GM19452 (cell line): ENCODE data around the gene NTHL1.

Experiments
- ATAC-seq: cut with Tn5 transposase; IDR thresholded peaks from one replicate; pipeline ENCODE4 v1.9.1; 2021; ENCODE audit not compliant: unreplicated experiment

Gene NTHL1

DNA sequence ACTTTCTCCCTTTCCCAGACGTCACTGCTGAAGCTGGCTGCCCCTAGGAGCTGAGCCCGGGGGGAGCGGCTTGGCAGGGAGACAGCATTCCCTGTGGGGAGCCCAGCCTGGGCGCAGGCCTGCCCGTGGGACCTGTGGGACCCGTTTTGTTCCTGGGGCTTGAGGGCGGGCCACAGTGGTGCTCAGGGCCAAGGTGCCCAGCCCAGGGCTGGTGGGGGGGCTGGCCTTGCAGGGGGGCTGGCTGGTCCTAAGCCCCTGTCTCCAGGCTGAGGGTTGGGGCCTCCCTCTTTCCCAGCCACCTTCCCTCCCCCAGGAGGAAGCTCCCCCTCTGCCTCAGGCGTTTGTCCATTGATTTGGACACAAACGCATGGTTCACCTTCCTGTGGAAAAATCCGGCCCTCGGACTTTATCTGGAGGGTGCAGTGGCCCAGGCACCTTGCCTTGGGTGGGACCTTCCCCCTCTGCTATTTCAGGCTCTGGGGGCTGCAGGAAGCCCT, 16.5 kb downstream of the NTHL1 start:
- ATAC-seq: no peak

GRCh38 chr16:2030036-2030435, 17.6 kb downstream of the NTHL1 start:
- no peak for ATAC-seq

DNA sequence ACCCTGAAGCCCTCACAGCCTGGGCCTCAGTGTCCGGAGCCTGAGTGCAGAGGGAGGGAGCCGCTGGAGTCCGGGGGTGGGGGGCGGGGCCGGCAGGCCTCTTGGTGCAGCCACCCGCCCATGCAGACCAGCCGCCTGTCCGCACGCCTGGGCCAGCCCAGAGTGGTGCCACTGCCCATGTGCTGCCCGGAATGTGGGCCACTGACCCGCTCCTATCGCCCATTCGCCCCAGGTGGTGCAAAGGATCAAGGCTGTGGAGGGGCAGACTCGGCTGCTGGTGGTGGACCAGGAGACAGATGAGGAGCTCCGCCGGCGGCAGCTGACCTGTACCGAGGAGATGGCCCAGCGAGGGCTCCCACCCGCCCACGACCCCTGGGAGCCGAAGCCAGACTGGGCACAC, 18.3 kb downstream of the NTHL1 start:
- ATAC-seq: no peak

DNA sequence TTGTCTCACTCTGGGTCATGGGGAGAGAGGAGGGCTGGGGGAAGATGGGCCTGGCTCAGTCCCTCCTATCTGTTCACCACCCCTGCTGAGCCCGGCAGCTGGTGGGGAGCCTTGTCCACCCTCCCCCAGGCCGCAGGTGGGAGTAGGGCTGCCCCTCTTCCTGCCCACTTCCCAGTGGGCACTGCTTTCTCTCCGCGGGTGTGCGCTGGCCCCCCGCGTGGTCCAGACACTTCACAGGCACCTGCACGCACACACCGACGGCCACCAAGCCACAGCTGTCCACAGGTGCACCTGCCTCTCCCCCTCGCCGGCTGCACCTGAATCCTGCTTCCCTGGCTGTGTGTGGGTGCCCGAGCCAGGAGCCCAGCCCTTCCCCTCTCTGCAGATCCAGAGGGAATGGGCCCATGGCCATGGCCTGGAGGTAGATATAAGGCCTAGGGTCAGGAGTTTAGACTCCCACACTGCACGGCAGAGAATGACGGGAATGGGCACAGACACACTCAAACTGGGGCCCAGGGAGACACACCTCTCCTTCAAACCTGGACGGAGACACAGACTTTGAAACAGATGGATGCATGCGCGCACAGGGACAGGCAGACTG, 18.9 kb downstream of the NTHL1 start:
- ATAC-seq: no peak

GRCh38 chr16:2028146-2028545, 19.5 kb downstream of the NTHL1 start:
- no peak for ATAC-seq

GRCh38 chr16:2027024-2028010, 20.3 kb downstream of the NTHL1 start:
- ATAC-seq: no peak

DNA sequence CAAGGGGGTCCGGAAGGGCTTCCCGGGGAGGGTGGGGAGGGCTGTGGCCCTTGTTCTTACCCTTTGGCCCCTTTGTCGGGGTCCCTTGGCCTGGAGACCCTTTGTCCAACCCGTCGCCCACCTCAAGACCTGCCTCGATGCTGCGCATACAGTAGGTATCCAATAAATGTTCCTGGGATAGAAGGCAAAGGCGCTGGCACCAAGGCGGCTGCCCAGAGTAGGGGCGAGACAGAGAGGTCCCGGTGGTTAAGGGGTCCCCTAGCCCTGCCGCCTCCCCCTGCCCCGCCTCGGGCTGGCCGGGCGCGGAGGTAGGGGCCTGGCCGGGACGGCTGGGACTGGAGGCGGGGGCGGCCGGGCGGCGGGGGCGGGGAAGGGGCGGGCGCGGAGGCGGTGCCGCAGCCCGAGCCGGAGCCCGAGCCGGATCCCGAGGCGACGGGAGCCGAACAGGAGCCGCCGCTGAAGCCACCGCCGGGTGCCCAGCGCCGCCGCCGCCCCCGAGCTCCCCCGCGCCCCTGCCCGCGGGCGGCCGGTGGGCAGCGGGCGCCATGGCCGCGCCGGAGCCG, 21.1 kb downstream of the NTHL1 start, which contains the start of gene NHERF2:
TSS of gene NHERF2 (plus strand) at position 442 of the 563 bp plus-strand sequence. CDS start at position 546, 104 bp downstream.
- no peak for ATAC-seq

DNA sequence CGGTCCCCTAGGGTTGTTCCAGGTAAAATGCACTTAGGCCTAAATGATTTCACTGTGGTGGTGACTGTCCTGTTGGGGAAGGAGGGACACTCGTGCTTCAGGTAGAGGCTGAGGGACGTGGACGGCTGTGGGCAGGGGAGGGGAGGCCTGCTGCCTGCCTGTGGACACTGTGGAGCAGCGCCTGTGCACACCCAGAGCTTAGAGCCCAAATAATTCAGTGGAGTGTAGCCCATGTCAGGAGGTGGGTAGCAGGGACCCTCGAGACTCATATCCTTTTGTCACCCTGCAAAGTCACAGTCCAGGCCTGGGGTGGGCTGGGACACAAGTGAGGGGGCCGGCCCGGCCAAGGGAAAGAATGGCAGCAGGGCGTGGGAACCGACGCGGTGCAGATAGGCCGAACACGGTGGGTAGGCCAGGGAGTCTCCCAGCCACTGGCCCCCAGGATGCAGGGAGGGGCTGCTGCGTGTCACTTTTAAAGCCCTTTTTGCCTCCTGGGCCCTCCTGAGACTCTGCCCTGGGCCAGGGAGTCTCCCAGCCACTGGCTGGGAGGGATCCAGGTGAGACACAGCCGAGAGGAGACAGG, 21.7 kb downstream of the NTHL1 start:
- ATAC-seq: no peak

GRCh38 chr16:2025251-2025650, 22.4 kb downstream of the NTHL1 start:
- ATAC-seq: no peak

GRCh38 chr16:2024032-2024420, 23.6 kb downstream of the NTHL1 start:
- ATAC-seq: no peak

DNA sequence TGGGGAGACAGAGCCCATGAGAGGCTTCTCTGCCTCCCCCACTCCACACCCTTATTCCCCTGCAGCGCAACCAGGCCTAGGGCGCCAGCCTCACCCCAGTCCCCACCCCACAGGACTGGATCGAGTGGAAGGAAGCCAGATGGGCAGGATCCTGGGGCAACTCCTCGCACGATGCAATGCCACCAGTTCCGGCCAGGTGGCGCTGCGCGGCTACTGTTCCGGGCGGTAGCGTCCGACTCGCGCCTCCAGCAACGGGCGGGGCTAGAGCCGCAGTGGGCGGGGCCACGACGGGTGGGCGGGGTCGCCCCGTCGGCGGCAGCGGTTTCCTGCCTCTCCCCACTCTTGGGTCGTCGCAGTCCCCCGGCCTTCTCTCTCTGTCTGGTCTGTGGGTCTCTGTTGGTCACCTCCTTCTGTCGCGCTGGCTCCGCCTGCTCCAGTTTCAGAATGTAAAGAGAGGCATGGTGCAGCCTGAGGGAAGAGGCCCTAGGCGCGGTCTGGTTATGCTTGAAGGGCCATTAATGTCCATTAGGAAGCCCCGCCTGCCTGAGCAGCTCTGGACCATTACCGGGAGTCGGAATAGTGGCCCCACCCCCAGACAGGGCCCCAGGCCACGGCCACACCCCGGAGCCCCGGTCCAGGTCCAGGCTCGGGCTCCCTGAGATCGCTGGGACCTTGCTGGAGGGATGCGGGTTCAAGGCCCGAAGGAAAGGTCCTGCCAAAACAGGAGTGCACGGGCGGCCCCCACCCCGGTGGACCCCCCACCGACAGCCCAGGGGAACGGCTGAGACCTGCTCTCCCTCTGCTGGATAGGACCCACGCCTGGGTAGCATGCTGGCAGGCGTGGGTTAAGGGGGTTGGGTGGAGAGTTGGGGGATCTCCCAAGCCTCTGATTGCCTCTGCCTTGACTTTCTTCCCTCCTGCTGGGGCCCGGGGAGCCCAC, 24.3 kb downstream of the NTHL1 start:
- peak; percentile 76 for ATAC-seq

GRCh38 chr16:2022723-2023091, 24.9 kb downstream of the NTHL1 start:
- peak; percentile 12 for ATAC-seq

GRCh38 chr16:2019921-2020831, 27.5 kb downstream of the NTHL1 start:
- no peak for ATAC-seq

DNA sequence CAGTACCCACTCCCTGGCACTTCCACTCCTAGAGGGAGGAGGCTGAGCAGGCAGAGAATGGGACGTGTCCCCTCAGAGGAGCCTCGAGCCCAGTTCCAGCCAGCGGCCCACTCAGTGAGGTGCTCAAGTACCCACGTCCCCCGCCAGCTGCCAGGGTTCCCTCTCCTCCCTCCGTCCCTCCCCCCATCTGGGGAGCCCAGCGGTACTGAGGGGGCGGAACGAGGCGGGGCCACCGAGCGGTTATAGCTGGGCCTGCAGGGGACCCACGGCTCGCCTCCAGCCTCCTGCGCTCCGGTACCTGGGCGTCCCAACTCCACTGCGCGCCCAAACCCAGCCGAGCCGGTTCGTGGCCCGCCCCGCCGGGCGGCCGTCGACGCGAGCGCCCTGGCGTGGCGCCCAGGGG, 28.1 kb downstream of the NTHL1 start, which contains the start of gene NPW:
TSS of gene NPW (plus strand) at position 268 of the 403 bp plus-strand sequence.
- ATAC-seq: no peak

- ATAC-seq: no peak
Measured at GRCh38 chr16:2016407-2016922, 31.2 kb downstream of the NTHL1 start.

DNA sequence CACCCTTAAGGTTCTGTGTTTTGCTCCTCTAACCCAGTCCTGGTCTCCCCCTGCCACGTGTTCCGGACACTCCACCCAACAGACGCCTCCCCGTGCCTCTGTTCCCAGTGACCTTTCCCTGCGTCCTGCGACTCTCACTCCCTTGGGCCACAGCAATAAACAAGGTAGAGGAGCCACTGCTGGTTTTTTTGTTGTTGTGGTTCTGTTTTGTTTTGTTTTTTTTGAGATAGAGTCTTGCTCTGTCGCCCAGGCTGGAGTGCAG, 31.8 kb downstream of the NTHL1 start:
- ATAC-seq: no peak

- no peak for ATAC-seq
Measured at GRCh38 chr16:2015117-2015946, 32.3 kb downstream of the NTHL1 start.

DNA sequence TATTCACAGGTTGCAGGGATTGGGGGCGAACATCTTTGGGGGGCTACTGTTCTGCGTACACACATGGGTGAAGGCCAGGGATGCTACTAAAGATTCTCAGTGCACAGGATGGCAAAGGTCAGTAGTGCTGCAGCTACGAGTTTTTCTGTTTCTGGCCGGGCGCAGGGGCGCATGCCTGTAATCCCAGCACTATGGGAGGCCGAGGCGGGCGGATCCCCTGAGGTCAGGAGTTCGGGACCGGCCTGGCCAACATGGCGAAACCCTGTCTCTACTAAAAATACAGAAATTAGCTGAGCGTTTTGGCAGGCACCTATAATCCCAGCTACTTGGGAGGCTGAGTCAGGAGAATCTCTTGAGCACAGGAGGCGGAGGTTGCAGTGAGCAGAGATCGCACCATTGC, 34.1 kb downstream of the NTHL1 start:
- ATAC-seq: no peak
